ENCODE results near the gene PAPPA.

PAPPA gene

DNA sequence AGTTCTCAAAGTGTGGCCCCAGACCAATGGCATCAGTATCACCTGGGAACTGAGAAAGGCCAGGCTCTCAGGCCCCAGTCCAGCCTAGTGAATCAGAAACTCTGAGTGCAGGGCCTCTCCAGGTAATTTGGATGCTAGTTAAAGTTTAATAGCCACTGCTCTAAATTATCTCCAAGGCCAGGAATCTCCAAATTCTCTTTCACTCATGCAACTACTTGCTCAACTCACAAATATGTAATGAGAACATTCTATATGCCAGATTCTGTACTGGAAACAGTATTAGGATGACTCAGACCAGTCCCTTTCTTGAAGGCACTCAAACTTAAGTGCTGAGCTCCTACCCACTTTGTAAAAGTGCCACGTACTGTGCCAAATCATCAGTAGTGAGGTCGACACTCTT, 84.6 kb downstream of the PAPPA start:
- H3K4me3 ChIP-seq (ENCODE audit: low read depth, low read length), result no peak overlapping the region
- DNase-seq (ENCODE audit: low read depth), result peak; percentile 91
- TF ChIP-seq, protein P1, sequence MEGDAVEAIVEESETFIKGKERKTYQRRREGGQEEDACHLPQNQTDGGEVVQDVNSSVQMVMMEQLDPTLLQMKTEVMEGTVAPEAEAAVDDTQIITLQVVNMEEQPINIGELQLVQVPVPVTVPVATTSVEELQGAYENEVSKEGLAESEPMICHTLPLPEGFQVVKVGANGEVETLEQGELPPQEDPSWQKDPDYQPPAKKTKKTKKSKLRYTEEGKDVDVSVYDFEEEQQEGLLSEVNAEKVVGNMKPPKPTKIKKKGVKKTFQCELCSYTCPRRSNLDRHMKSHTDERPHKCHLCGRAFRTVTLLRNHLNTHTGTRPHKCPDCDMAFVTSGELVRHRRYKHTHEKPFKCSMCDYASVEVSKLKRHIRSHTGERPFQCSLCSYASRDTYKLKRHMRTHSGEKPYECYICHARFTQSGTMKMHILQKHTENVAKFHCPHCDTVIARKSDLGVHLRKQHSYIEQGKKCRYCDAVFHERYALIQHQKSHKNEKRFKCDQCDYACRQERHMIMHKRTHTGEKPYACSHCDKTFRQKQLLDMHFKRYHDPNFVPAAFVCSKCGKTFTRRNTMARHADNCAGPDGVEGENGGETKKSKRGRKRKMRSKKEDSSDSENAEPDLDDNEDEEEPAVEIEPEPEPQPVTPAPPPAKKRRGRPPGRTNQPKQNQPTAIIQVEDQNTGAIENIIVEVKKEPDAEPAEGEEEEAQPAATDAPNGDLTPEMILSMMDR (conservative IDR thresholded peaks at IDR 0.05; ENCODE audit: low read depth, low read length), result no peak

GRCh38 chr9:116238776-116239340, 85.3 kb downstream of the PAPPA start:
- TF ChIP-seq, protein P1 (conservative IDR thresholded peaks at IDR 0.05; ENCODE audit: low read depth, low read length), result no peak
- H3K4me3 ChIP-seq (ENCODE audit: low read depth, low read length), result no peak overlapping the region
- peak; percentile 57 for DNase-seq (ENCODE audit: low read depth)

GRCh38 chr9:116243708-116244107, 90.1 kb downstream of the PAPPA start:
- no peak overlapping the region for H3K4me3 ChIP-seq (ENCODE audit: low read depth, low read length)
- peak; percentile 62 for DNase-seq (ENCODE audit: low read depth)
- TF ChIP-seq, protein P1 (conservative IDR thresholded peaks at IDR 0.05; ENCODE audit: low read depth, low read length), result no peak

DNA sequence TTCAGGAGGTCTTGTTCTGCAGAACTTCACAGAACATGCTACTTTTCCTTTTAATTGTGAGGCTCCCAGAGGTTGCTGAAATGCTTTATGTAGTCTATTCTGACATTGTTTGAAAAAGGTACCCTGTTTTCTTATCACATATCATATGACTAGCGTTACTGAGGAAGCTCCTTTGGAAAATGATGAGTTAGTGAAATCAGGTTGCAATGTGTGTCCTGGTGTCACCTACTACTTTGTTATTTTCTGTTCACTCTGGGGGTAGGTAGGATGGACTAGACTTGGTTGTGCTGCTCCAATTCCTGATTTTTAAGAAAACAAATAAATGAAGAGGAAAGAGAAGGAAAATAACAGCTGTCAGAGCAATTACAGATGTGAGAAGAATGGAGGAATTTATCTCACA, 93.7 kb downstream of the PAPPA start:
- no peak for DNase-seq (ENCODE audit: low read depth)
- TF ChIP-seq, protein P1 (conservative IDR thresholded peaks at IDR 0.05; ENCODE audit: low read depth, low read length), result no peak
- no peak overlapping the region for H3K4me3 ChIP-seq (ENCODE audit: low read depth, low read length)

DNA sequence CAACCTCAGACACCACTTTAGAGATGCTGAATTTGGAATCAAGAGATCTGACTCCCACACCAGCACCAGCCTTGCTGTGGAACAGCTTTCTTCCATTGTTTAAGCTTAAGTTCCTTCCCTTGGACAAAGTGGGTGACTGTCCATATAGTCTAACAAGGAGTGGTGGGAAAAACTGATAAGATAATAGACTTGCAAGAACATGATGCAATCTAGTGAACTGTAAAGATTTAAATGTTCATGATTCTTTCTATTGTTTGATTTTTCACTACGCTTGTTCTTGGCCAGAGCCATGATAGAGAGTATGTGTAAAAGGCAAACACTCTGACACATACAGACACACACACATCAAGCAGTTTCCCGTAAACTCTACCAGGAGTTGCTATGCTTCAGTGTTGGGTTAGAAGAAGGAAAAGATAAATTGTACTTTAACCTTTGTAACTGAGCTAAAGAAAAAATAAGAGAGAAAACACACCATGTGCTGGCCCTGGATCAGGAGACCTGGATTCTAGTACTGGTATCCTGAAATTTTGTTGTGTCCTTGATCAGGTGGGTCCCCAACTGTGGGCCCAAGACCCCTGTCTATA, 94.3 kb downstream of the PAPPA start:
- TF ChIP-seq, protein P1 (conservative IDR thresholded peaks at IDR 0.05; ENCODE audit: low read depth, low read length), result no peak
- H3K4me3 ChIP-seq (ENCODE audit: low read depth, low read length), result no peak overlapping the region
- DNase-seq (ENCODE audit: low read depth), result no peak

DNA sequence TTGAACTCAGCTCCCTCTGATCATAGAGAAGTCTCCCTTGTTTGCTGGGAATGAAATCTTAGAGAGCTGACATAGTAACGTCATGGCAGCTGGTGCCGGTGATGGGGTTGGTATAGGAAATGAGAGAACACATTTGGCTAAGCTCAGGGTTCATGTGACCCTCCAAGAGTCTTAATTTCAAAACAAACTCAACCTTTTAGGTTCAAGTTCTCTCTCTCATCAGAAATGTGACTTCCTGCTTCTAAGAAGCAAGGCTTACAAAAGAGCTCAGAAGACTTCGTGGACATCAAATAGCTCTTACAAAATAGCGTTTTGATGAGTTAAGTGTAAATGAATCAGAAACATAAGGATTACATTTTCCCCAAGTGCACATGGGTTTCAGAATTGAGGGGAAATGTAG, 97.3 kb downstream of the PAPPA start:
- H3K4me3 ChIP-seq (ENCODE audit: low read depth, low read length), result no peak overlapping the region
- peak; percentile 78 for DNase-seq (ENCODE audit: low read depth)
- TF ChIP-seq, protein P1 (conservative IDR thresholded peaks at IDR 0.05; ENCODE audit: low read depth, low read length), result no peak

DNA sequence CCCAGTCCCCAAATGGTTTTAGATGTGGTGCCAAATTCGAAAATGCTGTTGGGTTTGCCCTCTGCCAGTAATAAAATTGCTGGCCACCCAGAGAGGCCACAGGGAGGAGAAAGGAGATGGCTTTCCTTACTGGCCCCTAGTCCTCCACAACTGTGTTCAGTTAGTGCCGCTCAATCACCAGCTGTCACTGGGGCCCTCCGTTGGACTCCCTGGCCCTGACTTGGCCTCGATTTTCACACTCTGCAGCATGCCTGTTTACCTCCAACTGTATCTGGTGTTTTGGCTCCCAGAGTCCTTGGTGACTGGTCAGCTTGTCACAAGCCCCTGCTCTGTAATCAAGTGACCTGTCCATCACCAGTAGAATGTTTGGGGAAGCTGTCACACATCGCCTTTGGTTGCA, 97.8 kb downstream of the PAPPA start:
- TF ChIP-seq, protein P1 (conservative IDR thresholded peaks at IDR 0.05; ENCODE audit: low read depth, low read length), result no peak
- H3K4me3 ChIP-seq (ENCODE audit: low read depth, low read length), result no peak overlapping the region
- no peak for DNase-seq (ENCODE audit: low read depth)

Measured in choroid plexus epithelial cell (primary cell).